Measurements from ENCODE around the gene SEMA4D. TPM values are rescaled to one million over a fixed set of nuclear protein-coding genes. Genes with fewer than 3 reads are reported as not detected.
"Not testable (repeated sequence)": the region's sequence is repeated elsewhere in the genome, so short reads cannot be mapped to it uniquely, and the experiment has no call there.

SEMA4D gene
- total RNA-seq, 1 experiment from 2014 or later = 4.5 TPM

- in situ Hi-C loops (cut with HindIII; ENCODE audit: low pct_unique_long_range_greater_than_20kb, low sequenced_read_pairs) = no loop called here
Measured at GRCh38 chr9:89488936-89489335, 9.0 kb downstream of the SEMA4D start.

GRCh38 chr9:89488131-89488530 is 9.8 kb downstream of the SEMA4D start:
- in situ Hi-C loops (cut with HindIII; ENCODE audit: low pct_unique_long_range_greater_than_20kb, low sequenced_read_pairs) = no loop called here
- peak; percentile 12 for DNase-seq (ENCODE audit: low read depth)

More at GRCh38 chr9:89488936-89489335, 9.0 kb downstream of the SEMA4D start:
- DNase-seq (ENCODE audit: low read depth) = no peak

- no peak for DNase-seq (ENCODE audit: low read depth)
- in situ Hi-C loops (cut with HindIII; ENCODE audit: low pct_unique_long_range_greater_than_20kb, low sequenced_read_pairs) = no loop called here
Measured at GRCh38 chr9:89486681-89487080, 11.2 kb downstream of the SEMA4D start.

- peak; percentile 66 for DNase-seq (ENCODE audit: low read depth)
- in situ Hi-C loops (cut with HindIII; ENCODE audit: low pct_unique_long_range_greater_than_20kb, low sequenced_read_pairs) = no loop called here
Measured at GRCh38 chr9:89484475-89485404, 13.2 kb downstream of the SEMA4D start.

- in situ Hi-C loops (cut with HindIII; ENCODE audit: low pct_unique_long_range_greater_than_20kb, low sequenced_read_pairs) = no loop called here
- no peak for DNase-seq (ENCODE audit: low read depth)
Measured at GRCh38 chr9:89483592-89484474, 14.1 kb downstream of the SEMA4D start.

DNA sequence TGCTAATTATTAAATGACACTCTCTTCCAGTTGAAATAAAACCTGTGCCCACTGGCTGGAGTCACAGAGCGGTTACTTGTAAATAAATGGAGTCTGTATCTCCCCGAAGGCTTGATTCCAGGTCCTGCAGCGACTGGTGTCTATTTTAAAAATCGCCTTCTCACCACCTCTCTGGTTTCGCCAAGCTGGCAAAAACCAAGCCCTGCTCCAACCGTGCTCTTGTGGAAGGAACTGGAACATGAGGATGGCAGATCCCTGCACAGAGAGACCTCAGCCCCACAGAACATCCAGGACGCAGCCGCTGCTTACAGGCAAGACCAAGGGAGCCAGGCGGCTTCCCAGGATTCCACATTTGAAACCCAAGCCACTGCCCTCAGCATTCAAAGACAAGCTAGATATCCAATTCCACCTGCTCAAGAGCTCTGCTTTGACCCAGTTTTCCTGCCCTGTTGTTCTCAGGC is 15.0 kb downstream of the SEMA4D start:
- DNase-seq (ENCODE audit: low read depth) = no peak
- in situ Hi-C loops (cut with HindIII; ENCODE audit: low pct_unique_long_range_greater_than_20kb, low sequenced_read_pairs) = no loop called here

DNA sequence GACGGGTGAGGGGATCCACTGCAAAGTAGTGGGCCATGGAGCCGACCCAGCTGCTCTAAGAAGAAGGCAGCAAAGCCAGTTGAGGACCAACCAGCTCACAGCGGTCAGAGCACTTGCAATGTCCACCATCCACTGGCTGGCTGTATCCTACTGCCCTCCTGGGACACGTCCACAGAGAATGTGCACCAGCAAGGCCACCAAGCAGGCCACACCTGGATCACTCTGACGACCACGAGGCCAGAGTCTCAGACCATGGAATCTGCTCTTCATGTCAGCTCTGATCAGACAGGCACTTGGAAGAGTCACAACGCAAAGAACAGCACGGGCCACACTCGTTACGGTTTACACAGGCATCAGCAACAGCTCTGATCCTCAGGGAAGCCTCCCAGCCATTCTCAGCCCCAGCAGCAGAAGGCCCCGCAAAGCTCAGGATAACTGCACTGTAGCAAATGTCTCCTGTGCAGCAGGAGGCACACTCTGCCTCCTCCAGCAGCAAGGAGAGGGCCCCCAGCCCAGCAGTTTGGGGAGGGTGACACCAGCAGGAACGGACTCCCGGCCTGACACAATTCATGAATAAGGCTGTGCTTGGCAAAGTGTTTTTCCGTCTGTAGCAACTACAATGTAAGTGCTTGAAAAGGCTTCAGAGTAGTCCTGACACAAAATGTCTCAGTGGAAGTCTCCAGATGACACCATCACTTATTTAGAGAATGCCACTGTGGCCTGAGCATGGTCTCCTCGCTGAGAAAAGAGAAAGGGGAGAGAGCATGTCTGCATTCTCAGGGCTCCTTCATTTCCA is 15.7 kb downstream of the SEMA4D start:
- DNase-seq (ENCODE audit: low read depth) = no peak
- in situ Hi-C loops (cut with HindIII; ENCODE audit: low pct_unique_long_range_greater_than_20kb, low sequenced_read_pairs) = no loop called here

GRCh38 chr9:89481538-89481915 is 16.4 kb downstream of the SEMA4D start:
- in situ Hi-C loops (cut with HindIII; ENCODE audit: low pct_unique_long_range_greater_than_20kb, low sequenced_read_pairs) = no loop called here

GRCh38 chr9:89480825-89481537 is 16.9 kb downstream of the SEMA4D start:
- DNase-seq (ENCODE audit: low read depth) = no peak
- in situ Hi-C loops (cut with HindIII; ENCODE audit: low pct_unique_long_range_greater_than_20kb, low sequenced_read_pairs) = no loop called here

More at GRCh38 chr9:89481538-89481915, 16.4 kb downstream of the SEMA4D start:
- DNase-seq (ENCODE audit: low read depth) = no peak

GRCh38 chr9:89480372-89480771 is 17.5 kb downstream of the SEMA4D start:
- in situ Hi-C loops (cut with HindIII; ENCODE audit: low pct_unique_long_range_greater_than_20kb, low sequenced_read_pairs) = not testable (repeated sequence)

GRCh38 chr9:89479669-89480011 is 18.3 kb downstream of the SEMA4D start:
- DNase-seq (ENCODE audit: low read depth); in situ Hi-C loops (cut with HindIII; ENCODE audit: low pct_unique_long_range_greater_than_20kb, low sequenced_read_pairs): not testable (repeated sequence)

More at GRCh38 chr9:89480372-89480771, 17.5 kb downstream of the SEMA4D start:
- DNase-seq (ENCODE audit: low read depth) = not testable (repeated sequence)

DNA sequence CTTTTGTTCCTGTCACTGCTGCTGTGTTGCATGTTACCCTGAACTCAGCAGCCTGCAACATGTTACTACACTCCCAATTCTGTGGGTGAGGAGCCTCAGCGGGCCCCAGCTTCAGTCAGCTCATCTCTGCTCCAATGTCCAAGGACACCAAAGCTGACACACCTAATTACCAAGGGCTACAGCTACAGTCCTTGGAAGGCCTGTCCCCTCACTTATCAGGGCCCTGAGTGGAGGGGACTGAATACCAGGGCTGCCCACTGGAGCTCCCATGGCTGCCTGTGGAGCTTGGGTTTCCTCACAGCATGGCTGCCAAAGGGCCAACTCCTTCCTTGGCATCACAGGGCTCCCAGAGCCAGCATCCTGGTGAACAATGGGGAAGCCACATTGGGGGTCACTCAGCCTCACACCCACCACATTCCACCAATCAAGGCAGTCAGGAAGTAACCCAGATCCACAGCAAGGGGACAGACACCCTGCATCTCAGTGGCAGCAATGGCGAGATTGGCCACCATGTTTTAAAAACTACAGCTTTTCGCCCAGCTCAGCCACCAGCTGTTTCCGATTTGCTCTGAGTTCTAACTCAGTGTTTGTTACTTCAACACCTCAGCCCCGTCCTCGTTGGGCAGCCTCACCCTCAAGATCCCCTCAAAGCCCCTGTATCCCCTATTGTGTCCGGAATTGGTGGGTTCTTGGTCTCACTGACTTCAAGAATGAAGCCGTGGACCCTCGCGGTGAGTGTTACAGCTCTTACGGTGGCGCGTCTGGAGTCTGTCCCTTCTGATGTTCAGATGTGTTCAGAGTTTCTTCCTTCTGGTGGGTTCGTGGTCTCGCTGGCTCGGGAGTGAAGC is 18.9 kb downstream of the SEMA4D start:
- in situ Hi-C loops (cut with HindIII; ENCODE audit: low pct_unique_long_range_greater_than_20kb, low sequenced_read_pairs) = no loop called here

GRCh38 chr9:89477811-89478630 is 19.9 kb downstream of the SEMA4D start:
- in situ Hi-C loops (cut with HindIII; ENCODE audit: low pct_unique_long_range_greater_than_20kb, low sequenced_read_pairs) = no loop called here
- no peak for DNase-seq (ENCODE audit: low read depth)

More for the DNA sequence above, 18.9 kb downstream of the SEMA4D start:
- DNase-seq (ENCODE audit: low read depth) = no peak

- no peak for DNase-seq (ENCODE audit: low read depth)
- in situ Hi-C loops (cut with HindIII; ENCODE audit: low pct_unique_long_range_greater_than_20kb, low sequenced_read_pairs) = no loop called here
Measured at GRCh38 chr9:89477384-89477783, 20.5 kb downstream of the SEMA4D start.

DNA sequence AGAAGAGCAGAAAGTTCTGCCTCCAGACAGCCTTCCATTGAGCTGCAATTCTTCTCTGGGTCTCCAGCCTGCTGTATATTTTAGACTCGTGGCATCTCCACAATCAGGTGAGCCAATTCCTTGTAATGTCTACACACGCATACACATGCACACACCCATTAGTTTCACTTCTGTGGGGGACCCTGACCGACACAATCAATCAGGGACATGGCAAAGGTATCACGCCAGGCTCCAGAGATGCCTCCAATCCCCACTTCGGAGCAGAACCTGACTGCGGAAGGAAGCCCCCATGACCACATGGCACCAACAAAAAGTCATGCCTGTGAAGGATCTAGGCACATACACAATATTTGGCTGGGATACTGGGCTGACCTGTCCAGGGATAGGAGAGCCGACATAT is 21.4 kb downstream of the SEMA4D start:
- in situ Hi-C loops (cut with HindIII; ENCODE audit: low pct_unique_long_range_greater_than_20kb, low sequenced_read_pairs) = no loop called here
- DNase-seq (ENCODE audit: low read depth) = no peak

- in situ Hi-C loops (cut with HindIII; ENCODE audit: low pct_unique_long_range_greater_than_20kb, low sequenced_read_pairs) = no loop called here
- DNase-seq (ENCODE audit: low read depth) = no peak
Measured at GRCh38 chr9:89475891-89476440, 21.9 kb downstream of the SEMA4D start.

Data from Caki2 (cell line).